Upper lobe of left lung (tissue), 6 donors: ENCODE results near the gene CDKAL1. TPM values are rescaled to one million over a fixed set of nuclear protein-coding genes. Genes with fewer than 3 reads are reported as not detected.
"Not testable (repeated sequence)": the region's sequence is repeated elsewhere in the genome, so short reads cannot be mapped to it uniquely, and the experiment has no call there.

Experiments used
- ATAC-seq, 2 donors: fragments of 200-7000 bp; cut with Tn5 transposase; one replicate each; pipeline ENCODE4 v1.9.1; 2022; ENCODE audit warnings: mild to moderate bottlenecking in 2 of 2, moderate library complexity in 2 of 2; ENCODE audit not compliant: low FRiP score in 2 of 2
- DNase-seq, 2 donors: peaks; one replicate each; pipeline ENCODE4 v3.0.0-alpha.2; 2019 to 2020
- H3K27ac ChIP-seq, 4 donors: fragments of 200-600 bp; sonication (generic); one replicate each; pipeline ENCODE4 v1.5.1; 2016 to 2019
- H3K27me3 ChIP-seq, 4 donors: fragments of 200-600 bp; sonication (generic); one replicate each; pipeline ENCODE4 v1.5.1; 2017 to 2019
- H3K36me3 ChIP-seq, 4 donors: fragments of 200-600 bp; sonication (generic); one replicate each; pipeline ENCODE4 v1.5.1; 2016 to 2019
- H3K4me1 ChIP-seq, 4 donors: fragments of 200-600 bp; sonication (generic); one replicate each; pipeline ENCODE4 v1.5.1; 2018 to 2019
- H3K4me3 ChIP-seq, 4 donors: fragments of 200-600 bp; sonication (generic); one replicate each; pipeline ENCODE4 v1.5.1; 2017 to 2019; ENCODE audit warnings: mild to moderate bottlenecking in 2 of 4, moderate library complexity in 1 of 4
- H3K9me3 ChIP-seq, 4 donors: fragments of 200-600 bp; sonication (generic); one replicate each; pipeline ENCODE4 v1.5.1; 2018 to 2019
- CTCF ChIP-seq, 6 experiments: fragments of 450-650 bp in 4 of 6; fragments of 200-600 bp in 2 of 6; sonication (generic) in 2 of 6; IDR thresholded peaks; one replicate each; pipeline ENCODE4 v1.5.1; 2016 to 2019; ENCODE audit warnings: antibody characterized with exemption in 6 of 6
- EP300 ChIP-seq, 4 donors: sonication (generic); formaldehyde crosslinking; IDR thresholded peaks; one replicate each; pipeline ENCODE4 v1.5.1; 2017; ENCODE audit warnings: antibody characterized with exemption in 4 of 4, control low read depth in 2 of 4
- POLR2A ChIP-seq, 4 donors: fragments of 450-650 bp; IDR thresholded peaks; one replicate each; pipeline ENCODE4 v1.5.1; 2016 to 2017; ENCODE audit warnings: antibody characterized with exemption in 4 of 4, mild to moderate bottlenecking in 2 of 4
- POLR2AphosphoS5 ChIP-seq, 2 donors: sonication (generic); formaldehyde crosslinking; IDR thresholded peaks; one replicate each; pipeline ENCODE4 v1.5.1; 2017; ENCODE audit warnings: antibody characterized with exemption in 2 of 2
- WGBS, 2 donors: methylation state at CpG; one replicate each; pipeline ENCODE4 v1.1.5; 2017 to 2018; 5-methylcytosine and 5-hydroxymethylcytosine counted together
- total RNA-seq, 6 donors: library from RNA; depleted of rRNA in 4 of 6; stranded (reverse); fragments of >200 nt in 4 of 6; gene quantifications; one replicate each; pipeline versions ENCODE4 v1.1.0 to v1.2.1, GENCODE V29; 2016 to 2021
- donor health status: DM: no; HTN: no; CAD: no; lungs with moderate emphysema.
- donor health status: DM: no; HTN: yes; CAD: no; lungs with severe emphysema.

The CDKAL1 gene
- total RNA-seq, 6 donors from 2014 or later: 9.4 to 22.6 (median 13.8) TPM

DNA sequence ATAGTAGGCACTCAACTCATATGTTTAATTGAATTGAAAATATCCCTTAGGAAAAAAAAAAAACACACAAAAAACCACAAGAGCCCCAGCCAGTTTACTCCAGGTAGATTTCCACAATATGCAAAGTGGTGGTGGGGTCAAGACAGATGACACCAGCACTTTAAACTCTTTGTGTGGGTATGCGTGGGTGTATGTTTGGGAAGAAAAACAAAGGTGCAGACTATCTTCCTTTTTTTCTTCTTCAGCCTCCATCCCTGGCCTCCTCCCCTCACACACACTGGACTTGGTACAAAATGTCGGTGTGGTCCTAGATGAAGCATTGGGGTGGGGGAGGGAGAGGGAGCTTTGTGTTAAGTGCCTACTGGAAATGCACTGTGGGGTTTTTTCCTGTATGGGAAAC lies 42.2 kb upstream of the CDKAL1 start:
- TF ChIP-seq POLR2A (IDR thresholded peaks at IDR 0.05): no peak
- no peaks in the 10 kb centered on the region for H3K4me1 ChIP-seq
- H3K4me3 ChIP-seq: no peak overlapping the region
- H3K36me3 ChIP-seq: peaks cover 4 to 18% (median 13%) of the 10 kb centered on the region in 4 donors
- H3K27ac ChIP-seq: no peak overlapping the region
- 86 to 89% methylated on average over 2 of the region's 2 CpGs for WGBS, 2 donors
- no peaks in the 10 kb centered on the region for H3K27me3 ChIP-seq
- ATAC-seq (no peak), DNase-seq (no peak)
- H3K9me3 ChIP-seq: no peaks in the 10 kb centered on the region

DNA sequence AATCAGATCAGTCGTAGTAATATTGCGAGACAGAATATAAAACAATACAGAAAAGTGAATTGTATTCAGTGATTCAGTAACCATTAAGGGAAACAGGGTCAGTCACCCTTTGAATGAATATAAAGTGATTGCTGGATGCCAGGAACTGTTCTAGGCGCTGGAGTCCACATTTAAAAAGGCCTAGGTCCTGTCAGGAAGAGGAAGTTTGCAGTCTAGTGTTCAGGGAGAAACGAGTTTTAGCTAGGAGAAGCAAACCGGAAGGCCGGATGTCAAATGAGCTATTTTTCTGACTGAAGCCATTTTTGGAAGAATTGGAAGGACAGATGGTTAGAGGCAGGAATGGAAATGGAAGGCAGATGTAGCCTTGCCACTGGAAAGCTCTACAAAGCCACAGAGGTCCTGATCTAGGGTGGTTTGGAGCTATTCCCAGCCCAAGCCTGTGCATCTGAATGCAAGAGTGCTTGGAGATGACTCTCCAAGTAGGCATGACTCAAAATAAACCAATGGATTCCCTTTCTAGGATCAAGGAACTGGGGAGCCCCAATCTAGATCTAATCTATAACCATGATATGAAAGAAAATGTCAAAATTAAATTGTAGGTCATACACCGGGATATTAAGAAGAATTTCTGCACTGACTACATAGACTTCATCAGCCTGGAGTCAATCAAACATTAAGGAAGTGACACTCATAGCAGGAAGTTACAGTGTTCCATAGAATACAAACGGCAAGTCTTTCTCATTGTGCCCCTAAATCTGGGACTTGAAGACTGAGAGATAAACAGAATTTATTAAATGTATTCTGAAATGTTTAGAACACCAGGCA lies 36.8 kb upstream of the CDKAL1 start:
- Histone ChIP-seq H3K36me3 (no peaks in the 10 kb centered on the region), H3K27ac (no peak overlapping the region), H3K9me3 (no peaks in the 10 kb centered on the region), H3K4me1 (no peaks in the 10 kb centered on the region), H3K4me3 (no peak overlapping the region), H3K27me3 (no peaks in the 10 kb centered on the region)
- ATAC-seq (peak in 1 of 2 donors; percentile 52), DNase-seq (no peak)
- WGBS, 2 donors: 56% methylated on average over 8 of the region's 8 CpGs
- no peak for TF ChIP-seq EP300 (IDR thresholded peaks at IDR 0.05)
- no peak for TF ChIP-seq POLR2AphosphoS5 (IDR thresholded peaks at IDR 0.05)
- TF ChIP-seq POLR2A (IDR thresholded peaks at IDR 0.05): no peak
- TF ChIP-seq CTCF (IDR thresholded peaks at IDR 0.05): no peak

- WGBS, 2 donors: 90 to 92% methylated on average over 2 of the region's 2 CpGs
- ATAC-seq: no peak
- TF ChIP-seq POLR2AphosphoS5 (IDR thresholded peaks at IDR 0.05) (no peak), EP300 (IDR thresholded peaks at IDR 0.05) (no peak), CTCF (IDR thresholded peaks at IDR 0.05) (no peak), POLR2A (IDR thresholded peaks at IDR 0.05) (no peak)
These were observed 36.2 kb upstream of the CDKAL1 start for GRCh38 chr6:20498041-20498385.

DNA sequence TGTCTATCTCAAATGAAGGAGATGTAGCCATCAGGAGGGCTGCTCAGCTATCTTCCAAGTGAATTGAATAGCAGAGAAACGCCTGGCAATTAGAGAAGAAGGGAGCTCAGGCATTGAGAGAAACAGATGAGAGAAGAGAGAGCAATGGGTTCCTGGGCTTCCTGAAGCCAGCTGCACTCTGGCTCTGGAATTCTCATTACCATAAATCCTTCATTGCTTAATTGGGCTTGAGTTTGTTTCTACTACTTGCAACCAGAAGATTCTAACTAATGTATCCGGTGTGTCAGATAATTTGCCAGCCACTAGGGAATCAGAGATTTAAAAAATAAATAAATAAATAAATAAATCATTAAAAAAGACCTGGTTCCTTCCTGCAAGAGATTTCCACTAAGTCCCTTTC lies 25.0 kb upstream of the CDKAL1 start:
- no peaks in the 10 kb centered on the region for H3K9me3 ChIP-seq
- H3K4me3 ChIP-seq: no peak overlapping the region
- no peaks in the 10 kb centered on the region for H3K36me3 ChIP-seq
- ATAC-seq (no peak), DNase-seq (no peak)
- TF ChIP-seq EP300 (IDR thresholded peaks at IDR 0.05) (no peak), POLR2AphosphoS5 (IDR thresholded peaks at IDR 0.05) (no peak), POLR2A (IDR thresholded peaks at IDR 0.05) (no peak), CTCF (IDR thresholded peaks at IDR 0.05) (no peak)
- WGBS, 2 donors: 64 to 78% methylated on average over 2 of the region's 2 CpGs
- H3K27me3 ChIP-seq: no peaks in the 10 kb centered on the region
- no peaks in the 10 kb centered on the region for H3K4me1 ChIP-seq
- no peak overlapping the region for H3K27ac ChIP-seq

More at GRCh38 chr6:20498041-20498385, 36.2 kb upstream of the CDKAL1 start:
- H3K27ac ChIP-seq: no peak overlapping the region
- H3K9me3 ChIP-seq: no peaks in the 10 kb centered on the region
- H3K36me3 ChIP-seq: no peaks in the 10 kb centered on the region
- H3K4me1 ChIP-seq: no peaks in the 10 kb centered on the region
- H3K27me3 ChIP-seq: no peaks in the 10 kb centered on the region
- no peak overlapping the region for H3K4me3 ChIP-seq
- DNase-seq: no peak

DNA sequence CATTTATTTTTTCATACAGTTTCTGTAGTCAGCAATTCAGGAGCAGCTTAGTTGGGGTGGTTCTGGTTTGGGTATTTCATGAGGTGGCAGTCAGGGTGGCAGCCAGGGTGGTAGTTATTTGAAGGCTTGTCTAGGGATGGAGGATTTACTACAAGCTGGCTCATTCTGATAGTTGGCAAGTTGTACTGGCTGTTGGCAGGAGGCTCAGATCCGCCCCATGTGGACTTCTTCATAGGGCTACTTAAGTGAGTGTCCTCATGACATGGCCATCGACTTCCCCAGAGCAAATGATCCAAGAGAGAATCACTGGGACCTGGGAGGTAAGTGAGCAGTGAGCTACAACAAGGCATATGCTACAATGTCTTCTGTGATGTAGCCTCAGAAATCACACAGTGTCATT lies 22.4 kb upstream of the CDKAL1 start:
- no peak for ATAC-seq
- Histone ChIP-seq H3K27me3 (no peaks in the 10 kb centered on the region), H3K36me3 (no peaks in the 10 kb centered on the region), H3K4me1 (no peaks in the 10 kb centered on the region), H3K4me3 (no peak overlapping the region), H3K27ac (no peak overlapping the region), H3K9me3 (no peaks in the 10 kb centered on the region)
- DNase-seq: no peak
- 85 to 90% methylated on average over 2 of the region's 2 CpGs for WGBS, 2 donors
- TF ChIP-seq POLR2A (IDR thresholded peaks at IDR 0.05) (no peak), CTCF (IDR thresholded peaks at IDR 0.05) (no peak), EP300 (IDR thresholded peaks at IDR 0.05) (no peak), POLR2AphosphoS5 (IDR thresholded peaks at IDR 0.05) (no peak)

DNA sequence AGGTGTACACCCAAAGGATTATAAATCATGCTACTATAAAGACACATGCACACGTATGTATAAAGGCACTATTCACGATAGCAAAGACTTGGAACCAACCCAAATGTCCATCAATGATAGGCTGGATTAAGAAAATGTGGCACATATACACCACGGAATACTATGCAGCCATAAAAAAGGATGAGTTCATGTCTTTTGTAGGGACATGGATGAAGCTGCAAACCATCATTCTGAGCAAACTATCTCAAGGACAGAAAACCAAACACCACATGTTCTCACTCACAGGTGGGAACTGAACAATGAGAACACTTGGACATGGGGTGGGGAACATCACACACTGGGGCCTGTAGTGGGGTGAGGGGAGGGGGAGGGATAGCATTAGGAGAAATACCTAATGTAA lies 9.0 kb upstream of the CDKAL1 start:
- H3K4me1 ChIP-seq: peaks cover 0 to 11% (median 5%) of the 10 kb centered on the region in 4 donors
- DNase-seq, H3K36me3 ChIP-seq, H3K27me3 ChIP-seq, H3K9me3 ChIP-seq, H3K4me3 ChIP-seq, ATAC-seq, H3K27ac ChIP-seq: not testable (repeated sequence)
- WGBS, 2 donors: 87 to 89% methylated on average over 3 of the region's 3 CpGs
